ENCODE measurements around the gene PTPN22. TPM values are rescaled to one million over a fixed set of nuclear protein-coding genes. Genes with fewer than 3 reads are reported as not detected.

The PTPN22 gene
- polyA plus RNA-seq, 3 donors: 9.7 to 43.7 (median 29.7) TPM

- Histone ChIP-seq H3K4me2 (replicated peaks; ENCODE audit: extremely low read depth, low read length, poor library complexity, severe bottlenecking) (no peak overlapping the region), H3K9me3 (replicated peaks in 1 of 2; ENCODE audit: control insufficient read depth in 1 of 2, insufficient read depth in 1 of 2, low read length in 2 of 2) (no peaks in the 10 kb centered on the region), H3K79me2 (ENCODE audit: insufficient read depth, low read length) (no peaks in the 10 kb centered on the region), H3K4me1 (ENCODE audit: control insufficient read depth in 1 of 2, insufficient read depth in 2 of 2, low read length in 2 of 2) (no peaks in the 10 kb centered on the region), H3K9ac (ENCODE audit: insufficient read depth, low read length, poor library complexity, severe bottlenecking) (no peak overlapping the region), H4K20me1 (ENCODE audit: insufficient read depth, low read length) (no peaks in the 10 kb centered on the region), H3K4me3 (replicated peaks in 1 of 3; ENCODE audit: low read depth in 2 of 3, low read length in 3 of 3) (no peak overlapping the region), H2AFZ (ENCODE audit: insufficient read depth, low read depth, low read length, poor library complexity, severe bottlenecking) (no peak overlapping the region), H3K36me3 (replicated peaks in 1 of 2; ENCODE audit: control insufficient read depth in 1 of 2, insufficient read depth in 2 of 2, low read length in 2 of 2) (peaks cover 71 to 92% of the 10 kb centered on the region in 2 donors), H3K27ac (ENCODE audit: low read depth in 1 of 2, low read length in 2 of 2) (no peak overlapping the region), H3K27me3 (ENCODE audit: control insufficient read depth in 2 of 2, insufficient read depth in 2 of 2, low read length in 2 of 2) (no peaks in the 10 kb centered on the region)
- WGBS (ENCODE audit: insufficient coverage): no CpG with 5 or more reads among the region's 2 CpGs
- no peak overlapping the region for H3K4me3 Mint-ChIP-seq
- H3K4me1 Mint-ChIP-seq: no peaks in the 10 kb centered on the region
- no peak overlapping the region for H3K27ac Mint-ChIP-seq
- H3K36me3 Mint-ChIP-seq: peaks cover 62 to 77% of the 10 kb centered on the region in 2 donors
- DNase-seq: no peak
- intact Hi-C loops (cut with micrococcal nuclease): no loop called here
- H3K9me3 Mint-ChIP-seq: no peaks in the 10 kb centered on the region
- TF ChIP-seq, protein P1, sequence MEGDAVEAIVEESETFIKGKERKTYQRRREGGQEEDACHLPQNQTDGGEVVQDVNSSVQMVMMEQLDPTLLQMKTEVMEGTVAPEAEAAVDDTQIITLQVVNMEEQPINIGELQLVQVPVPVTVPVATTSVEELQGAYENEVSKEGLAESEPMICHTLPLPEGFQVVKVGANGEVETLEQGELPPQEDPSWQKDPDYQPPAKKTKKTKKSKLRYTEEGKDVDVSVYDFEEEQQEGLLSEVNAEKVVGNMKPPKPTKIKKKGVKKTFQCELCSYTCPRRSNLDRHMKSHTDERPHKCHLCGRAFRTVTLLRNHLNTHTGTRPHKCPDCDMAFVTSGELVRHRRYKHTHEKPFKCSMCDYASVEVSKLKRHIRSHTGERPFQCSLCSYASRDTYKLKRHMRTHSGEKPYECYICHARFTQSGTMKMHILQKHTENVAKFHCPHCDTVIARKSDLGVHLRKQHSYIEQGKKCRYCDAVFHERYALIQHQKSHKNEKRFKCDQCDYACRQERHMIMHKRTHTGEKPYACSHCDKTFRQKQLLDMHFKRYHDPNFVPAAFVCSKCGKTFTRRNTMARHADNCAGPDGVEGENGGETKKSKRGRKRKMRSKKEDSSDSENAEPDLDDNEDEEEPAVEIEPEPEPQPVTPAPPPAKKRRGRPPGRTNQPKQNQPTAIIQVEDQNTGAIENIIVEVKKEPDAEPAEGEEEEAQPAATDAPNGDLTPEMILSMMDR (IDR thresholded peaks at IDR 0.05): no peak
- peaks cover 0 to 3% (median 0%) of the 10 kb centered on the region in 3 donors for H3K27me3 Mint-ChIP-seq (ENCODE audit: low read depth in 3 of 3)
Observed at GRCh38 chr1:113818578-113818977, 52.9 kb downstream of the PTPN22 start.

GRCh38 chr1:113813218-113813617 is 58.3 kb downstream of the PTPN22 start:
- peaks cover 0 to 2% (median 1%) of the 10 kb centered on the region in 3 donors for H3K27me3 Mint-ChIP-seq (ENCODE audit: low read depth in 3 of 3)
- H3K4me3 Mint-ChIP-seq: no peak overlapping the region
- intact Hi-C loops (cut with micrococcal nuclease): loop anchor here (2.0 to 5.0 kb wide), 4 partner anchors 54 to 944 kb away; partner anchors contain the start of genes PHTF1 (in 2 of the 2), AP4B1 (in 1 of the 2), CSDE1 (in 1 of the 2) and DCLRE1B (in 1 of the 2)

More at GRCh38 chr1:113813218-113813617, 58.3 kb downstream of the PTPN22 start:
- Mint-ChIP-seq H3K4me1 (peaks cover 30% of the 10 kb centered on the region), H3K27ac (peak overlapping the region in 4 of 7 donors; percentile 50 to 95 (median 74)), H3K9me3 (no peaks in the 10 kb centered on the region), H3K36me3 (peaks cover 24 to 35% of the 10 kb centered on the region in 2 donors)
- Histone ChIP-seq H3K4me2 (replicated peaks; ENCODE audit: extremely low read depth, low read length, poor library complexity, severe bottlenecking) (no peak overlapping the region), H3K9ac (ENCODE audit: insufficient read depth, low read length, poor library complexity, severe bottlenecking) (no peak overlapping the region), H3K27ac (ENCODE audit: low read depth in 1 of 2, low read length in 2 of 2) (peak overlapping the region in 1 of 2 donors; percentile 79), H3K27me3 (ENCODE audit: control insufficient read depth in 2 of 2, insufficient read depth in 2 of 2, low read length in 2 of 2) (no peaks in the 10 kb centered on the region), H3K9me3 (replicated peaks in 1 of 2; ENCODE audit: control insufficient read depth in 1 of 2, insufficient read depth in 1 of 2, low read length in 2 of 2) (no peaks in the 10 kb centered on the region), H2AFZ (ENCODE audit: insufficient read depth, low read depth, low read length, poor library complexity, severe bottlenecking) (peak overlapping the region; percentile 78), H3K79me2 (ENCODE audit: insufficient read depth, low read length) (peaks cover 39% of the 10 kb centered on the region), H3K36me3 (replicated peaks in 1 of 2; ENCODE audit: control insufficient read depth in 1 of 2, insufficient read depth in 2 of 2, low read length in 2 of 2) (peaks cover 27 to 44% of the 10 kb centered on the region in 2 donors), H3K4me3 (replicated peaks in 1 of 3; ENCODE audit: low read depth in 2 of 3, low read length in 3 of 3) (peak overlapping the region in 1 of 3 experiments; percentile 94), H4K20me1 (ENCODE audit: insufficient read depth, low read length) (peaks cover 11% of the 10 kb centered on the region), H3K4me1 (ENCODE audit: control insufficient read depth in 1 of 2, insufficient read depth in 2 of 2, low read length in 2 of 2) (peaks cover 30 to 37% of the 10 kb centered on the region in 2 donors)
- TF ChIP-seq, protein P1 (IDR thresholded peaks at IDR 0.05): no peak
- 91% methylated on average over 14 of the region's 15 CpGs for WGBS (ENCODE audit: insufficient coverage)
- no peak for DNase-seq

All from CD14-positive monocyte (primary cell).